HG02981 (cell line): ENCODE measurements around the gene SAFB.

ENCODE experiments used
- ATAC-seq: cut with Tn5 transposase; IDR thresholded peaks from one replicate; pipeline ENCODE4 v1.9.1; 2021; ENCODE audit warnings: mild to moderate bottlenecking, moderate library complexity; ENCODE audit not compliant: unreplicated experiment

Gene SAFB

DNA sequence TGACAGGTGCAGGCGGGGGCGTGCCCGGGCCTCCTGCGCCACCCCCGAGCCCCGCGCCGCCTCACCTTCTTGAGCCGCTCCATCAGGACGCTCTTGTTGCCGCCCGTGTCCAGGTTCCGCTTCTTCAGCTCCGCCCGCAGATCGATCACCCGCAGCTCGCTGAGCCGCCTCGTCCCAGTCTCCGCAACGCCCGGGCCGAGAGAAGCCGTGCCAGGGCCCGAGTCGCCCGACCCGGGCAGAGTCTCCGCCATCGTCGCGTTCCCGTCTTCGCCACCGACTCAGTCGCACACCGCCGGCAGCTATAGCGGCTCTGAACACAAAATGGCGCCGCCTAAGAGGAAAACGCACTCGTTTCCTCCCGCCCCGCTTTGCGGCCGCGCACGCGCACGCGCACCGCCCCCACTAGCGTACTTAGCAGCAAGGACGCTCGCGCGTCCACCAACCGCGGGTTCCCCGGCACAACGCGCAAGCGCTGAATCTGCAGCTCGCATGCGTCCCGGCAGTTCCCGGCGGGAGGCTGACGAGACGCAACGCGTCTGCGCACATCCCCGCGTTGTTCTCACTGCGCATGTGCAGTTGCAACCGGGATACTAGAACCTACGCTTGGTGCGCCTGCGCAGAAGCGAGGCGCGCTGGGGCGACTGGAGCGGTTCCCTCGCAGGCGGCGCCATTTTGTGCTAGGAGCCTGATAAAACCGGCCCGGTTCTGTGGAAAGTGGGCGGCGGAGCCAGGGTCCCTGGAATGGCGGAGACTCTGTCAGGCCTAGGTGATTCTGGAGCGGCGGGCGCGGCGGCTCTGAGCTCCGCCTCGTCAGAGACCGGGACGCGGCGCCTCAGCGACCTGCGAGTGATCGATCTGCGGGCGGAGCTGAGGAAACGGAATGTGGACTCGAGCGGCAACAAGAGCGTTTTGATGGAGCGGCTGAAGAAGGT lies at the start of gene SAFB, which contains the start of gene SAFB2:
Gene SAFB, plus strand, starts transcription at position 619 of the 932 bp plus-strand sequence. Its CDS starts 123 bp downstream, at position 742.
Gene SAFB2, minus strand, starts transcription at position 312 of the 932 bp plus-strand sequence. Its CDS starts 61 bp downstream, at position 251.
- peak; percentile 75 for ATAC-seq

DNA sequence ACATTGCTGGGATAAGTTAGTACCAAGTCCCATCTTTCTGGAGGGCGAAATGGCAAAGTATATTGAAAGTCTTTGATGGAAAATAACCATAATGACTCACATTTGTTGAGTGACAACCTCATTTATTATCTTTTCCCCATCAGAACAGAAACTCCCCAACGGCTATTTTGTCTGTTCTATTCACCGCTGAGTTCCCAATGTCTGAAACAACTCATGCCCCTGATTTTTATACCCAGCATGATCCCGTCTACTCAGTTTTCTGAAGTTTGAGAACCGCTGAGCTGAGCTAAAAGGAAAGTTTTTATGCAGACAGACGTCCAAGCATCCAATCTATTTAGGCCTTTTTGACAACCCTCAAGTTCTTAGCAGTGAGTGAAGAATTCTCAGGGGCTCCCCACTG lies 47.3 kb upstream of the SAFB start:
- ATAC-seq, result no peak

DNA sequence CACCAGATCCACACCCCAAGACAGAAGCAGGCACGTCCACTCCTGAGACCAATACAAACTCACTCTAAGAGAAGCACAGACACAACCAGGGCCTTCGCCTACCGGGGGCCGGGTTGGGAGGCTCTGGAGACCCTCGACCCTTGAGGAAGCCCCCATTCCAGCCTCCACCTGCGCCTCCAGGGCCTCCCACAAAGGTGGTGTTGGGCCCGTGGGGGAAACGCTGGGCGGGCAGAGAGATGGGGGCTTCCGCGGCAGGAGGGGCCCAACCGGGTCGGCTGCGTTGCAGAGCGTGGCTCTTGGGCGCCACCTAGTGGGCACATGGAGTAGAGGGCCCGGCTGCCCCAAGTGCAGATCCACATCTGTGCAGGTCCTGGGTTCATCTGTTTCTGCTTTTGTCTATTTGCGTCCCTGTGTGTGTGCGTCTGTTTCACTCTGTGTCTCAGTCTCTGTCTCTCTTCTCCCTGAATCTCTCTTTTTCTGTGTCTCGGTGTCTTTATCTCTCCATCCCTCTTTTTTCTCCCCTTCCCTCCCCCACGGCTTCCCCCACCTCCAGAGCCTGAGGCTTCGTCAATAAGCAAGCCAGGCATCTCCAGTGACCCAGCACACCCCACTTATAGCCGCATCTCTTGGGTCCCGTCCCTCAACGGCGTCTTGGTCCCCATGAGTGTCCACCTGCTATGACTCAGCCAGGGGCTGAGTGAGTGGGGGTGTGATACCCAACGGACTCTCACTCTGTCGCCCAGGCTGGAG lies 44.6 kb upstream of the SAFB start:
- ATAC-seq, result no peak

- ATAC-seq, result no peak
These were observed 43.6 kb upstream of the SAFB start for GRCh38 chr19:5579286-5579685.

- ATAC-seq, result no peak
These were observed 43.2 kb upstream of the SAFB start for GRCh38 chr19:5579697-5580096.

DNA sequence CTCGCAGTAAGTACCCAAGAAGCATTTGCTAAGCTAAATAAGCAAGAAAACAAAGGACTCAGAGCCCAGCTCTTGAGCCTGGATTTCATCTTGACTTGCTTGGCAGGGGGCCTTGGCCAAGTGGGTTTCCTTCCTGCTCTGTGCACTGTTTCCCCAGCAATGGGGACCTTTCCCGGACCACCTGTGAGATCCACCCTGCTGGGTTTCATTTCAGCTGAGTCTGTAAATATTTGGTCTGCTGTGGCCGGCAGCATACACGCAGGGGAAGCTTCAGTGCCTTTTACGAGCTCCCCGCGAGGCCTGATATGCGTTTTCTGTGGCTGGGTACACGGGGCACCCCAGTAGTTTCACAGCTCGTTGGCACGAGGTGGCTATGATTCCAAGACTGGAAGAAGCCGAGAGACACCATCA lies 42.7 kb upstream of the SAFB start:
- ATAC-seq, result no peak

DNA sequence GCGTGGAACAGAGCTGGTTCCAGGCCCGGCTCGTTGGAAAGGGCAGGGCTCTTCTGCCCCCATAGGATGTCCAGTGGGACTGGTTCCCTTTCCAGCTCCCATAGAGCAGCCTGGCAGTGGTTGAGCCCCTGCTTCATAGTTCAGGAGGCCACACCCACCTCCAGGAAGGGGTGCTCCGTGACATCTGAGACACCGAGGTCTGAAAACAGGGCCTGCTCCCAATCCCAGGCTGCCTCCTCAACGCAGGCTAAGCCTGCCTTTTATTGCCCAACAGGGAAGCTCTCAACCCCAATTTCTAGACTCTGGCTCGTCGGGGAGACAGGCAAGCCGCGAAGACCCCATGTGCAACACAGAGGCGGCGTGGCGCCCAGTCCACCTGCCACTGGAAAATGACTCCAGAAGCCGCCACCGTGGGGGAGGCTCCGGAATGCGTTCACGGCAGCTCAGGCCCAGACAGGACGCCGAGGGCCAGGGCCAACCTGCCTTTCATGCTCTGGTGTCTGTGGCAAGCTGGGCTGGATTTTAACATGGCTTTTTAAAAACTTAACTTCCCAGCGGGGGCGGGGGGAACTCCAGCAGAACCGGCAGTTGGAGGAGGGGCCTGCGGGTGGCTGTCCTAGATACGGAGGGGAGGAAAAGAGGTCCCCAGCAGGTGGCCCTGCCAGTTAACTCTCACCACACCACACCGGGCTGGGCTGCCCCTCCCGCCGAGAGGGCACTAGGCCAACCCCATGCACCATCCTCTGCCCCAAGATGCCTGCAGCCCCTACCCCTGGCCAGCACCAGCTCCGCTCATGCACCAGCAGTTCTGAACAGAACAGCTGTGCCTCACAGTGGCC lies 37.2 kb upstream of the SAFB start:
- no peak for ATAC-seq

- ATAC-seq, result no peak
These were observed 36.4 kb upstream of the SAFB start for GRCh38 chr19:5586300-5587070.

DNA sequence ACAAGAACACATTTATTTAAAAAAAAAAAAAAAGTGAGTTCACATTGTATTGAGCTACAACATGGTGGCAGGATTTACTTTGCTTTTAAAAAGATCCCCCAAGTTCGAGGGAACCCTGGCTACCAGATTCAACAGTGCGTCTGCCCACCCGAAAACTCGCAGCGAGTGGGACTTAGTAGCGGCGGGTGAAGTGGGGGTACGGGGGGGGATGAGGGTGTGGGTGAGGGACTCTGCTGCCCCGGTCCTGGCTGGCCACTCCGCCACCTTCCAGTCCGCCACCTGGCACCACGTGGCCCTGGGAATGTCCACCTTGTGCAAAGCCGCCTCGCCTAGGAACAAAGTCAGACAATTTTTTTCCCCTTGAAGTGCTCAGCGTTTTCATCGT lies 35.8 kb upstream of the SAFB start:
- ATAC-seq, result no peak

DNA sequence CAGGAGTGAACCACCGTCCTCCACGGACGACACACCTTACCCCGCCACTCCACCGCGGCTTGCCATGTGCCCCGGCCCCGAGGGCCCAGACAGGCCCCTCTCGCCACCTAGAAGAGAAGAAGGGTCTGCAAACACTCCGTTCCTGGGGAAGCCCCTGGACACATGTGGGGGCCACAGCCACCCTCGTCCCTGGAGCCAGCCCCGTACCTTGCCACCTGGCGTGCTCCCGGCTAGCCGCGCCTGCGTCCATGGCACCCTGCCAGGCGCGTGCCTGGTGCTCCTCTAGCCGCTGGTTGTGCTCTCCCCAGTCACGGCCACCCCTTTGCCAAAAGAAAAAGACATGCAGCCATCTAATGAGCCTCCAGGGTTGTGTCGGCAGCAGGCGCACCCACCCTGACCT lies 35.2 kb upstream of the SAFB start:
- no peak for ATAC-seq

GRCh38 chr19:5588441-5588840 lies 34.4 kb upstream of the SAFB start:
- no peak for ATAC-seq

- no peak for ATAC-seq
These were observed 33.8 kb upstream of the SAFB start for GRCh38 chr19:5588906-5589676.

DNA sequence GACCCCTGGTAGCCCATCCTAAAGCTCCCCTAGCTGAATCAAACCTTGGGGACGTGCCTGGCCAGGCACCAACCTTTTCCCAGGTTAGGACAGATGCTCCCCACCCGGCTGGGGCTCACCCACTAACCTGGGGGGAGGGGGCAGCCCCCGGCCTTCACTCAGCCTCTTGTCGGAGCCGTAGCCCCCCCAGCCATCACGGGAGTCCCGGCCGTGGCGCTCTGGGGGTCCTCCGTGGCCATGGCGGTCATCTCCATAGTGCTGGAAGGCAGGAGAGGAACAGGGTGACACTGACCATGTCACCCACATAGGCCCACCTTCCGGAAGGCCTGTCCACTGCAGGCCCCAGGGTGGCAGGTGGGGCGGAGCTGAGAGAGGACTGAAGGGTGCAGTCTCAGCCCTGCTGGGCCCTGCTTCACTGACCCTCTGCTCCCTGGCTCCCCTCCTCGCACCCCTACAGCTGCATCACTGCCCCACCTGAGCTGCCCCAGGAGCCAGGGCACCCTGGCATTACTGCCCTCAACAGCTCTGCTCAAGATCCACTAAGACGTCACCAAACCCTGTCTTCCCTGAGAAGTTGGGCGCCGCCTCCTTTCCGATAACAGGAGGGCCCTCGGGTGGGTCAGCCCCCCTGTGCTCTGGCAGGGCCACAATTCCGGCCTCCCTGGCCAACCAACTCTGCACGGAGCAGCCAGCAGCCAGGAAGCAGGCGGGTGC lies 32.6 kb upstream of the SAFB start:
- ATAC-seq, result no peak

DNA sequence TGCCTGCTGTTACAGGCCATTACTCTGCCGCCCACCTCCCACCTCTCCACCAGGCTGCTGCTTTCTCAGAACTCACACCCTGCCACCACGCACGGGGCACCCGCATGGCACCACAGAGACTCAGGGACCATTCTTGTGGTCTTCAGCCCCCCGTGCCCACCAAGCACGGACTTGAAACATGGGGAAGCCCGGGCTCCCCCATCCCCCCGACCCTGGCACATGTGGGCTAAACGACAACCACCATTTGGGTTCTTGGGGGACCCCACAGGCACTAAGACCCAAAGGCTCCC lies 32.1 kb upstream of the SAFB start:
- no peak for ATAC-seq

DNA sequence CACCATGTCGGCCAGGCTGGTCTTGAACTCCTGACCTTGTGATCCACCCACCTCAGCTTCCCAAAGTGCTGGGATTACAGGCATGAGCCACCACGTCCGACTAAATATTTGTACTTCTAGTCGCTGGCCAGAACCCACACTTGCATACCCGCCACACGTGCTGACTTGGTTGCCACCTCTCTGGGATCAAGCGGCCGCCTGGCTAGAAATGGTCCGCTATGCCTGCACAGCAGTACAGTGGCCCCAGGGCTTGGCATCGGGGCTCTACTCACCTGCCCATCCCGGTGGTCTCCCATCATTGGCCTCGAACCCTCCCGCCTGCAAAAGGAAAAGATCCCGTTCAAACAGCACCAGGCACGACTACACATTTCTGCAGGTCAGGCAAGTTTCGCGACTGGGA lies 31.4 kb upstream of the SAFB start:
- ATAC-seq, result no peak

DNA sequence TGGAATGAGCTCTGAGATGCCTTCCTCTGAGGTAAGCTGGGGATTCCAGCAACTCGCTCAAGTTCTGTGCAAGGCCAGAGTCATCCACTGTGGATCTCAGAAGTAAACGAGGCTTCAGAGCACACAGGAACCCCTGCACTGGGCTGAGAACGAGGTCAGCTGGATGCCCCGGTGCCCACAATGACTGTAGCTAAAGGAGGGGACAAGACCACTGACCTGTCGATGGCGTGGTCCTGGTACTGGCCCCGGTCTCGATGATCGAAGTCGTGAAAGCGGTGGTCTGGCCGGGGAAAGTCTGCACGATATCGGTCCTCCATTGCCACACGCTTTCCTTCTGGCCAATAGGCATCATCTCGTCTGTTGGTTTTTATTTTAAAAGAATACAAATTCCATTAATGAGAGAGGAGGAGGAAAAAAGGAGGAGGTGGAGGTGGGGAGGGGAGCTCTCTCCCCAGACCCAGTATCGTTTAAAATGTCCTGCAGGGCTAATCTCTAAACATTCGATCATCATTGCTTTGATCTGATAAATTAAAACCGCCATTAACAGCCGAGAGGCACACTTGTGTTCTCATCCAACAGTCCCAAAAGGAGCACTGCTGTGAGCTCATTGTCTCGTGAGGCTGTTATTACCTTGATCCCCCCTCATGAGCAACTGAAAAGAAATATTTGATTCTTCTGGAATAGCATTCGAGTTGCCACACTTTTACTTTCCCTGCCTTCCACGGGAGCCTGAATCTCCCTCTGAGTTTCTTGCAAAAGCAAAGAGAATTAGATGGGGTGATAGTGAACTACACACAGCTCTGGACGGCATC lies 30.1 kb upstream of the SAFB start:
- no peak for ATAC-seq

GRCh38 chr19:5593343-5594255 lies 29.3 kb upstream of the SAFB start:
- no peak for ATAC-seq
